OCI-LY3 (cell line): Measurements from ENCODE around the gene SELENON.

Source experiments
- H2AFZ ChIP-seq: fragments of 200-600, 300-600 bp; shearing (Covaris generic); 2 replicates; pipeline ENCODE4 v1.6.0; 2014; ENCODE audit warnings: antibody characterized with exemption, low read depth, low read length
- H3K27ac ChIP-seq: fragments of 200-600, 300-600 bp; sonication (generic); 2 replicates; pipeline ENCODE4 v1.5.1; 2014; ENCODE audit warnings: mild to moderate bottlenecking, low read length, moderate library complexity, mixed read lengths
- H3K27me3 ChIP-seq: fragments of 200-600, 300-600 bp; sonication (generic); 2 replicates; pipeline ENCODE4 v1.6.1; 2014; ENCODE audit warnings: low read depth, low read length, mixed read lengths
- H3K36me3 ChIP-seq: fragments of 200-600, 300-600 bp; sonication (generic); replicated peaks from 2 replicates; pipeline ENCODE3; 2014; ENCODE audit warnings: low read depth, low read length, mixed read lengths
- H3K4me1 ChIP-seq: fragments of 300-600, 200-600 bp; sonication (generic); 2 replicates; pipeline ENCODE4 v1.6.1; 2014; ENCODE audit warnings: low read length, mixed read lengths
- H3K4me2 ChIP-seq: fragments of 200-600, 300-600 bp; sonication (generic); 2 replicates; pipeline ENCODE4 v1.6.1; 2014; ENCODE audit warnings: low read length, mixed read lengths
- H3K4me3 ChIP-seq: fragments of 300-600, 200-600 bp; sonication (generic); 2 replicates; pipeline ENCODE4 v1.5.1; 2014; ENCODE audit warnings: antibody characterized with exemption, mild to moderate bottlenecking, low read length, moderate library complexity
- H3K79me2 ChIP-seq: fragments of 300-600, 200-600 bp; shearing (Covaris generic); 2 replicates; pipeline ENCODE4 v1.6.1; 2014; ENCODE audit warnings: mild to moderate bottlenecking, low read length, mixed read lengths
- H3K9ac ChIP-seq: fragments of 300-600, 200-600 bp; shearing (Covaris generic); 2 replicates; pipeline ENCODE4 v1.6.0; 2014; ENCODE audit warnings: mild to moderate bottlenecking, low read length, moderate library complexity
- H3K9me3 ChIP-seq: fragments of 200-600, 300-600 bp; shearing (Covaris generic); 2 replicates; pipeline ENCODE4 v1.6.1; 2014; ENCODE audit warnings: low read length, mixed read lengths; ENCODE audit not compliant: insufficient read depth
- H4K20me1 ChIP-seq: fragments of 200-600, 300-600 bp; sonication (generic); 2 replicates; pipeline ENCODE4 v1.6.1; 2016; ENCODE audit warnings: low read length, mixed read lengths; ENCODE audit not compliant: insufficient read depth
- CTCF ChIP-seq: fragments of 200-600, 300-600 bp; sonication (generic); IDR thresholded peaks from 2 replicates; pipeline ENCODE4 v1.5.1; 2014; ENCODE audit warnings: antibody characterized with exemption, low read length, low read depth
- EZH2phosphoT487 ChIP-seq: fragments of 200-600 bp; shearing (Covaris generic); IDR thresholded peaks from 2 replicates; pipeline ENCODE4 v1.6.1; 2018; ENCODE audit warnings: antibody characterized with exemption, mixed run types, low read depth

Gene SELENON

GRCh38 chr1:25798666-25799351 is 1.2 kb upstream of the SELENON start:
- no peaks in the 10 kb centered on the region for H3K9me3 ChIP-seq
- no peaks in the 10 kb centered on the region for H3K27me3 ChIP-seq
- no peaks in the 10 kb centered on the region for H3K79me2 ChIP-seq
- H3K36me3 ChIP-seq, result no peaks in the 10 kb centered on the region
- no peak overlapping the region for H3K4me2 ChIP-seq
- no peak overlapping the region for H3K4me3 ChIP-seq
- no peaks in the 10 kb centered on the region for H4K20me1 ChIP-seq
- no peak overlapping the region for H3K27ac ChIP-seq
- H3K9ac ChIP-seq, result no peak overlapping the region
- peaks cover 12% of the 10 kb centered on the region for H3K4me1 ChIP-seq
- no peak for TF ChIP-seq CTCF
- TF ChIP-seq EZH2phosphoT487, result no peak
- H2AFZ ChIP-seq, result no peak overlapping the region

DNA sequence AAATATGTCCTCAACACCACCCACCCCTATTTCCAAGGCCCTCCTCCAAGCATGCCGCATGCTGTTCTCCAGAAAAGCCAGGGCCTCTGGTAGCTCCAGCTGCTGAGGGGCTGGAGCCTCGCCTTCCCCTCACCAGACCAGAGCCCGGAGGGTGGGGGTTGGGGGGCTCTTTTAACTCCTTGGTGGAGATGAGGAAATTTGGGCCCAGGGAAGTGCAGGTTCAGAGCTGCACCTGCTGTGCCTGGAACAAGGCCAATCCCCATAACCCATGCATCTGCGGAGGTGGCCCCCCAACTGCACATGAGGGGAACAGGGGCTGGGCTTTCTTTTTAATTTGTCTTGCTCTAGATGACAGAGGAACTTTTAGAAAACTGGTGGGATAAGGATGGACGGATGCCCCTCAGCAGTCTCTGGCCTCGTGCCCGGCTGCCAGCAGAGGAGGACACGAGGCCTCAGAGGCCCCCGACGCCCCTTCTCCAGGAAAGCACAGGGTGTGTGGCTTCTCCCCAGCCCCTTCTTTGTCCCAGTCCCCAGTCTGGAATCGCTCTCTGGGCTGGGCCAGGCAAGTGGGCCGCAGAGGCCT is 550 bp upstream of the SELENON start:
- peak overlapping the region; percentile 43; the same call in 1 of the 2 replicates for H3K9ac ChIP-seq
- peak overlapping the region; percentile 77 for H3K4me3 ChIP-seq
- H3K36me3 ChIP-seq, result no peaks in the 10 kb centered on the region
- TF ChIP-seq CTCF (no peak), EZH2phosphoT487 (no peak)
- no peak overlapping the region for H3K27ac ChIP-seq
- no peaks in the 10 kb centered on the region for H3K79me2 ChIP-seq
- H3K4me2 ChIP-seq, result peak overlapping the region; percentile 72
- H3K9me3 ChIP-seq, result no peaks in the 10 kb centered on the region
- H2AFZ ChIP-seq, result peak overlapping the region; percentile 46; the same call in 1 of the 2 replicates
- peaks cover 18% of the 10 kb centered on the region for H3K4me1 ChIP-seq
- H3K27me3 ChIP-seq, result no peaks in the 10 kb centered on the region
- no peaks in the 10 kb centered on the region for H4K20me1 ChIP-seq

GRCh38 chr1:25800703-25801377 is 847 bp downstream of the SELENON start:
- H3K4me2 ChIP-seq, result peak overlapping the region; percentile 90
- H3K27ac ChIP-seq, result no peak overlapping the region

More at GRCh38 chr1:25800703-25801377, 847 bp downstream of the SELENON start:
- no peaks in the 10 kb centered on the region for H4K20me1 ChIP-seq
- H3K4me3 ChIP-seq, result peak overlapping the region; percentile 83
- TF ChIP-seq EZH2phosphoT487 (no peak), CTCF (no peak)
- H3K27me3 ChIP-seq, result no peaks in the 10 kb centered on the region
- H2AFZ ChIP-seq, result no peak overlapping the region
- no peaks in the 10 kb centered on the region for H3K79me2 ChIP-seq
- H3K36me3 ChIP-seq, result no peaks in the 10 kb centered on the region
- H3K9ac ChIP-seq, result peak overlapping the region; percentile 69
- peaks cover 23% of the 10 kb centered on the region for H3K4me1 ChIP-seq
- H3K9me3 ChIP-seq, result no peaks in the 10 kb centered on the region
